GM06990 (cell line): ENCODE measurements around the gene MDFIC.

ENCODE experiments used
- DNase-seq: peaks from one replicate; pipeline ENCODE4 v3.0.0-alpha.2; 2011; ENCODE audit not compliant: insufficient read length; ENCODE audit errors: extremely low read depth
- H3K27me3 ChIP-seq: replicated peaks from 2 replicates; pipeline ENCODE4 v1.6.0; 2011; ENCODE audit warnings: low read length; ENCODE audit not compliant: control insufficient read depth, insufficient read depth
- H3K36me3 ChIP-seq: 2 replicates; pipeline ENCODE4 v1.5.1; 2011; ENCODE audit warnings: low read length; ENCODE audit not compliant: control insufficient read depth, insufficient read depth
- H3K4me3 ChIP-seq: replicated peaks from 2 replicates; pipeline ENCODE4 v1.5.1; 2011; ENCODE audit warnings: low read depth, mild to moderate bottlenecking, control low read depth, low read length
- CTCF ChIP-seq: IDR thresholded peaks from 2 replicates; pipeline ENCODE4 v1.5.1; 2011; ENCODE audit warnings: low read length, control low read depth, mild to moderate bottlenecking, inconsistent platforms; ENCODE audit not compliant: insufficient read depth, poor library complexity, severe bottlenecking

The MDFIC gene

DNA sequence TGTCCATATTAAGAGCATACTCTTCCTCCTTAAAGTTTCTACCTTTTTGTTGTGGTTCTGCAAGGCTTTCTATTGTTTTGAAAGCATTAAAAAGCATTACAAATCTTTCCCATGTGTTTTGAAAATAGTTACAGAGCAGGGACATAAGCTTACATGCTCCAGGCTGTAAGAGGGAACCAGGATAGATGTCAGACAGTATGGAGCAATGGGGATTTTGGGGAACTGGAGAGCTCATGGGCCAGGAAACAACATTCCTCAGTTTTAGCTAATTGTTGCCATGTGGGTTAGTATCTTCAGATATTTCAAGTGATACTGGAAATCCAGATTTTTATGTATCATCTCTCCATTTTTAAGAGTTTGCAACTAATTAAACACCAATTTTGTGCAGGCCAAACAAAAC, 3.5 kb downstream of the MDFIC start:
- no peaks in the 10 kb centered on the region for H3K27me3 ChIP-seq
- DNase-seq, result no peak
- TF ChIP-seq CTCF, result no peak
- peak overlapping the region; percentile 74 for H3K4me3 ChIP-seq
- H3K36me3 ChIP-seq, result no peaks in the 10 kb centered on the region

DNA sequence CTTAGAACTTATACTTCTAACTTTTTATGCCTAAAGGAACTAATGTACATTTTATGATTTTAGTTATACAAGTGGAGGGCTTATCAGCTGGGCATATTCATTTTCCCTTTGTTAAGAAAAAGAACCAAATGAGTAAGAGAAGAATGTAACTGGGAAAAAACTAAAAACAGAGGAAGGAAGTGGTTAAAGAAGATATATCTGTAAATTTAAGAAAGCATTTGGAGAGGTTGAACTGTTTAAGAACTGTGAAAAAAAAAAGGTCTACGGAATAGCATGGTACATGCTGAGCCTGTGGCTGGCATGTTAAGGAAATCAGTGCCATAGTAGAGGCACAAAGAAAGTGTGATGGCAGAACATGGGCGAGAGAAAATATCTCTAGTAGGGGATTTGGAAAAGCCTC, 6.2 kb downstream of the MDFIC start:
- no peak for DNase-seq
- no peaks in the 10 kb centered on the region for H3K36me3 ChIP-seq
- peak overlapping the region; percentile 13; the same call in 1 of the 2 replicates for H3K4me3 ChIP-seq
- TF ChIP-seq CTCF, result no peak
- H3K27me3 ChIP-seq, result no peaks in the 10 kb centered on the region

DNA sequence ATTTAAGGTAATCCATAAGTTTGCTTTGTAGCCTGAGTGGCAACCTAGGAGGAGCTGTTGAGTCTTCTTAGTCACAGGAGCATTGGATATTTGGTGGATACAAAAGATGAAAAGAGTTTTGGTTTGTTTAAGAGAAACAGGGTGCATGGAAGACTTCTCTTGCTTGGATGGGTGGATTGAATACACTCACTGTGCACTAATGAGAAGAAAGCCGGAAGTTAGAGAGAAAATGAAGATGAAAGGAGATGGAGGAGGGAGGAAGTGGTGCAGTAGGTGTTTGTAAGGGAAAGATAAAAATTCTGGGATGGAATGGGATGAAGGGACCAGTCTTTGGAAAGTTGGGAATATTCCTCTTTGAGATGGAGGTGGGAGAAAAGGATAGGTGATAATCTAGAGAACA, 7.7 kb downstream of the MDFIC start:
- peak; percentile 24 for TF ChIP-seq CTCF
- Histone ChIP-seq H3K27me3 (no peaks in the 10 kb centered on the region), H3K36me3 (no peaks in the 10 kb centered on the region), H3K4me3 (no peak overlapping the region)
- no peak for DNase-seq

DNA sequence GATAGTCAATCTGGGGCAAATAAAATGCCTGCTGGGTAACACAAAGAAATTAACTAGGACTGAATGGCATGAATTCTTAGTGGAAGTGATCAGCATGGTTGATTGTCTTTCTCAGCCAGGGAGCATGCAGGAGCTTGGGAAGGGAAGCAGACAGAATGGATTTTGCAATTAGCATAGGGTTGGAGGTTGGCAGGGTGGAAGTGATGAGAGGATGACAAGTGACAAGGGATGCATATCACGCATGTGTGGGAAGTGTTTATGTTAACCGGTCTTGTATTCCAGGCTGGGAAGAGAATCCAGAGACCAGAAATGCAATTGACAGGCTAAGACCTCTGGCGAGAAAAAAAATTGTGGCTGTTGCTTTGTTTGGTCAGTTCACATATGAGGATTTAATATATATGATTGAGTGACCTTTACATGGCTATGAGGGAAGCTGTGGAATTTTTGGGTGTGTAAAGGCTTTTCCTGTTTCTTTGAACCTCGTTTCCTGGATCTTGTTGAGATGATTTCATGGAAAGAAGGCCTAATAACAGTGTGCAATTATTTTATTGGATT, 8.3 kb downstream of the MDFIC start:
- no peak for TF ChIP-seq CTCF
- no peak for DNase-seq
- Histone ChIP-seq H3K27me3 (no peaks in the 10 kb centered on the region), H3K4me3 (peak overlapping the region; percentile 46), H3K36me3 (no peaks in the 10 kb centered on the region)

DNA sequence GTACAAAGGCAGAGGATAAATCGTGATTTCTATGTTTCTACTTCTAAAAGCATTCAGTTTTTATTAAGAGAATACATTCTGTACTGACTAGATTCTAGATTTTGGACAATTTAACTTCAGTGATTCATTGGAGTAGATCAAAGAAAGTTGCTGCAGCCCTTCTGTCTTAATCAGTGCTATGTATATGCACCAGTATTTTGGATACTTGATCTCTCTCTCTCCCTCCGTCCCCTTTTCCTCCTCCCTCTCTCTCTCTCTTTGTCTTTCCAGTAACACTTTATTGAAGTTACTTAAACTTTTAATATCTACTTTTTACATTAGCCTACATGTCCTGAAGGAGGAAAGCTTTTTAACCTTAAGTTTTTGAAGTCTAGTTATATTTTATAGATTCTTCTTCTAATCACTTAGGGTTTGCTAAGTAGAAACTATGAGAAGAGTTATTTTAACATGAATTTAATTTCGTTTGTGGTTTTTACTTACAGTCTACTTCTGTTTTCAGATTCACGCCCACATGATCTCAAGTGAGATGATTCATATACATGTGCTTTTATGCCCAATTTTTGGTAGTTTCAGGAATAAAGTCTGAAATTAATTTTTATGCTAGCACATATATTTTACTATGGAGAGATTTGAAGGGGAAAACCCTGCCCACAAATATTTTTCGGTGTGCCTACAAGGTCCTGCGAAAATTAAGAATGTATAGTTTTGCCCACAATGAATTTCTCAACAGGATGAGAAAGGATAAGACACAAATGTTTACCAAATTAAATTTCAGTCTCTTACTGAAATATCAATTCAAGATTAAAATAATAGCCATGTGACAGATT, 9.1 kb downstream of the MDFIC start:
- Histone ChIP-seq H3K27me3 (no peaks in the 10 kb centered on the region), H3K4me3 (peak overlapping the region; percentile 46), H3K36me3 (no peaks in the 10 kb centered on the region)
- no peak for TF ChIP-seq CTCF
- peak; percentile 69 for DNase-seq

- no peaks in the 10 kb centered on the region for H3K27me3 ChIP-seq
- DNase-seq, result peak; percentile 65
- peak overlapping the region; percentile 43 for H3K4me3 ChIP-seq
- peak; percentile 5 for TF ChIP-seq CTCF
- no peaks in the 10 kb centered on the region for H3K36me3 ChIP-seq
These were observed 9.7 kb downstream of the MDFIC start for GRCh38 chr7:114931656-114932011.
